Mucosa of descending colon (tissue), 3 donors: Measurements from ENCODE around the gene LPIN2. TPM values are rescaled to one million over a fixed set of nuclear protein-coding genes. Genes with fewer than 3 reads are reported as not detected.

Source experiments
- ATAC-seq: fragments of 200-7000 bp; cut with Tn5 transposase; one replicate; pipeline ENCODE4 v1.9.1; 2020; ENCODE audit warnings: mild to moderate bottlenecking, moderate library complexity
- DNase-seq, 3 donors: peaks; one replicate each; pipeline ENCODE4 v3.0.0-alpha.2; 2020
- H3K36me3 ChIP-seq: fragments of 200-600 bp; one replicate; pipeline ENCODE4 v1.8.0; 2021; ENCODE audit warnings: low read depth, mild to moderate bottlenecking
- H3K4me1 ChIP-seq: fragments of 200-600 bp; one replicate; pipeline ENCODE4 v1.8.0; 2021; ENCODE audit warnings: low read depth, mild to moderate bottlenecking
- H3K4me3 ChIP-seq: fragments of 200-600 bp; one replicate; pipeline ENCODE4 v1.8.0; 2021; ENCODE audit warnings: mild to moderate bottlenecking
- H3K9me3 ChIP-seq: fragments of 200-600 bp; one replicate; pipeline ENCODE4 v1.8.0; 2021; ENCODE audit warnings: mild to moderate bottlenecking
- CTCF ChIP-seq: fragments of 200-600 bp; IDR thresholded peaks from one replicate; pipeline ENCODE4 v1.8.0; 2022; ENCODE audit warnings: antibody characterized with exemption, mild to moderate bottlenecking
- intact Hi-C, 2 donors: fragments of 100-400 bp; cut with DNase I in 1 of 2; cut with micrococcal nuclease in 1 of 2; formaldehyde crosslinking; loops; one replicate each; pipeline versions ENCODE4 v1.11.0 to v1.11.1; 2022; cut with DNase I, micrococcal nuclease
- total RNA-seq, 3 donors: library from RNA; stranded (reverse); fragmentation: NEBNext Ultra II Directional in 2 of 3; extraction: Animal tissue kit (Norgen Biotek cat#: 25700) in 2 of 3; gene quantifications; one replicate each; pipeline versions ENCODE4 v1.2.1 to v1.2.4, GENCODE V29; 2021 to 2023
- donor health status: DM: no; HTN: no; CAD: no; lungs with moderate emphysema.
- donor health status: DM: no; HTN: no; CAD: no.
- donor health status: DM: no; HTN: yes; CAD: no.

Gene LPIN2
- total RNA-seq, 3 donors from 2014 or later, result 52.9 to 60.8 (median 59.2) TPM

GRCh38 chr18:3058328-3059191 is 45.6 kb upstream of the LPIN2 start:
- TF ChIP-seq CTCF, result no peak
- intact Hi-C loops, result no loop called here
- Histone ChIP-seq H3K36me3 (no peaks in the 10 kb centered on the region), H3K4me3 (no peak overlapping the region), H3K4me1 (no peaks in the 10 kb centered on the region), H3K9me3 (no peaks in the 10 kb centered on the region)
- DNase-seq (no peak), ATAC-seq (peak; percentile 61)

GRCh38 chr18:3057526-3057925 is 44.6 kb upstream of the LPIN2 start:
- ATAC-seq, result no peak
- intact Hi-C loops, result no loop called here

GRCh38 chr18:3056311-3056710 is 43.4 kb upstream of the LPIN2 start:
- H3K9me3 ChIP-seq, result no peaks in the 10 kb centered on the region
- H3K4me1 ChIP-seq, result peaks cover 5% of the 10 kb centered on the region
- no peaks in the 10 kb centered on the region for H3K36me3 ChIP-seq
- H3K4me3 ChIP-seq, result no peak overlapping the region
- DNase-seq, result no peak
- no peak for TF ChIP-seq CTCF
- ATAC-seq, result no peak
- intact Hi-C loops, result no loop called here

More at GRCh38 chr18:3057526-3057925, 44.6 kb upstream of the LPIN2 start:
- Histone ChIP-seq H3K4me3 (no peak overlapping the region), H3K4me1 (peaks cover under 1% of the 10 kb centered on the region), H3K36me3 (no peaks in the 10 kb centered on the region), H3K9me3 (no peaks in the 10 kb centered on the region)
- no peak for TF ChIP-seq CTCF
- no peak for DNase-seq

GRCh38 chr18:3055816-3056215 is 42.9 kb upstream of the LPIN2 start:
- no peak for TF ChIP-seq CTCF
- intact Hi-C loops, result no loop called here
- H3K36me3 ChIP-seq, result no peaks in the 10 kb centered on the region
- no peak for ATAC-seq
- no peak overlapping the region for H3K4me3 ChIP-seq
- peaks cover 5% of the 10 kb centered on the region for H3K4me1 ChIP-seq
- no peaks in the 10 kb centered on the region for H3K9me3 ChIP-seq
- no peak for DNase-seq

GRCh38 chr18:3055186-3055728 is 42.3 kb upstream of the LPIN2 start:
- ATAC-seq, result no peak
- intact Hi-C loops, result no loop called here
- H3K9me3 ChIP-seq, result no peaks in the 10 kb centered on the region
- peaks cover 5% of the 10 kb centered on the region for H3K4me1 ChIP-seq
- DNase-seq, result no peak
- H3K4me3 ChIP-seq, result no peak overlapping the region
- no peaks in the 10 kb centered on the region for H3K36me3 ChIP-seq
- TF ChIP-seq CTCF, result no peak
